HT-29 (cell line): ENCODE measurements around the gene AMELY. TPM values are rescaled to one million over a fixed set of nuclear protein-coding genes. Genes with fewer than 3 reads are reported as not detected.

Experiments
- total RNA-seq: library from RNA; depleted of rRNA; stranded (reverse); fragments of >200 nt; shearing (Covaris generic); gene quantifications from 2 replicates; pipeline ENCODE4 v1.2.3, GENCODE V29; 2014; rRNA removed

AMELY gene
- total RNA-seq, 1 experiment from 2014 or later: not detected

Other genes starting within 250 kb of the AMELY start
- gene TBL1Y, start 1.1 kb downstream of the AMELY start, total RNA-seq: not detected in 2 replicates